Spleen (tissue), 11 donors: ENCODE data around the gene HTATSF1. TPM values are rescaled to one million over a fixed set of nuclear protein-coding genes. Genes with fewer than 3 reads are reported as not detected.

Source experiments
- DNase-seq: peaks from one replicate; pipeline ENCODE4 v3.0.0-alpha.2; 2020
- H3K27ac ChIP-seq, 8 donors: fragments of 200-600 bp; sonication (generic) in 7 of 8; 1 replicate in 4 of 8; 2 replicates in 4 of 8; pipeline versions ENCODE4 v1.5.0 to v1.8.0; 2016 to 2021; ENCODE audit warnings: inconsistent platforms in 4 of 8, mild to moderate bottlenecking in 4 of 8, moderate library complexity in 1 of 8
- H3K27me3 ChIP-seq, 7 donors: fragments of 200-600 bp; sonication (generic) in 6 of 7; replicated peaks in 1 of 7; 1 replicate in 4 of 7; 2 replicates in 3 of 7; pipeline versions ENCODE4 v1.5.0 to v1.8.0; 2016 to 2021; ENCODE audit warnings: inconsistent platforms in 3 of 7, mild to moderate bottlenecking in 1 of 7
- H3K36me3 ChIP-seq, 6 donors: fragments of 200-600 bp; sonication (generic) in 5 of 6; 1 replicate in 4 of 6; 2 replicates in 2 of 6; pipeline versions ENCODE4 v1.5.0 to v1.8.0; 2016 to 2021; ENCODE audit warnings: inconsistent platforms in 2 of 6
- H3K4me1 ChIP-seq, 6 donors: fragments of 200-600 bp; sonication (generic) in 5 of 6; 1 replicate in 3 of 6; 2 replicates in 3 of 6; pipeline versions ENCODE4 v1.5.0 to v1.8.0; 2016 to 2021; ENCODE audit warnings: inconsistent platforms in 3 of 6
- H3K4me3 ChIP-seq, 8 donors: fragments of 200-600 bp; sonication (generic) in 7 of 8; 1 replicate in 4 of 8; 2 replicates in 4 of 8; pipeline versions ENCODE4 v1.5.0 to v1.8.0; 2016 to 2021; ENCODE audit warnings: inconsistent platforms in 4 of 8, mild to moderate bottlenecking in 4 of 8, moderate library complexity in 2 of 8
- H3K9me3 ChIP-seq, 8 donors: fragments of 200-600 bp; sonication (generic) in 7 of 8; 1 replicate in 4 of 8; 2 replicates in 4 of 8; pipeline versions ENCODE4 v1.5.0 to v1.8.0; 2016 to 2021; ENCODE audit warnings: inconsistent platforms in 4 of 8
- POLR2A ChIP-seq, 3 donors: fragments of 450-650 bp; IDR thresholded peaks; one replicate each; pipeline ENCODE4 v1.5.1; 2017; ENCODE audit warnings: antibody characterized with exemption in 3 of 3, mild to moderate bottlenecking in 1 of 3
- POLR2AphosphoS5 ChIP-seq, 3 donors: sonication (generic); formaldehyde crosslinking; IDR thresholded peaks; one replicate each; pipeline ENCODE4 v1.5.1; 2017; ENCODE audit warnings: antibody characterized with exemption in 3 of 3
- WGBS, 5 donors: extraction: QIAGEN DNeasy Blood & Tissue Kit in 3 of 5; methylation state at CpG; one replicate each; pipeline versions ENCODE4 v1.1.5 to v1.1.7; 2013 to 2018; 5-methylcytosine and 5-hydroxymethylcytosine counted together
- intact Hi-C: fragments of 100-400 bp; cut with DNase I; formaldehyde crosslinking; loops from one replicate; pipeline ENCODE4 v1.15.0; 2023; ENCODE audit warnings: low total_unique reads
- microRNA-seq, 3 donors: library from miRNA; unstranded; fragments of <30 nt; microRNA quantifications; one replicate each; pipeline versions ENCODE4 to v1.1.0, GENCODE V29; 2019 to 2020
- polyA plus RNA-seq, 3 donors: library from polyadenylated mRNA; stranded (reverse); fragments of 200-250 nt; gene quantifications; one replicate each; pipeline ENCODE4 v1.2.1, GENCODE V29; 2013
- small RNA-seq, 4 donors: library from RNA; depleted of rRNA; stranded (forward); fragments of <200 nt; gene quantifications; one replicate each; pipeline ENCODE3, GENCODE V24; 2016
- total RNA-seq, 7 donors: library from RNA; depleted of rRNA in 3 of 7; stranded (reverse); fragments of >200 nt in 3 of 7; fragmentation: NEBNext Ultra II Directional in 4 of 7; extraction: Animal tissue kit (Norgen Biotek cat#: 25700) in 4 of 7; gene quantifications; one replicate each; pipeline versions ENCODE4 v1.1.0 to v1.2.1, GENCODE V29; 2016 to 2021
- TF ChIP-seq, protein P1 (sequence below), 11 experiments: fragments of 200-600 bp in 7 of 11; fragments of 450-650 bp in 4 of 11; sonication (generic) in 4 of 11; IDR thresholded peaks in 8 of 11; conservative IDR thresholded peaks in 3 of 11; 1 replicate in 7 of 11; 2 replicates in 4 of 11; pipeline versions ENCODE4 v1.4.0 to v1.8.0; 2016 to 2021; ENCODE audit warnings: antibody characterized with exemption in 11 of 11, inconsistent platforms in 4 of 11, mild to moderate bottlenecking in 1 of 11
- donor health status: healthy with polysubstance abuse.
- donor health status: DM: no; HTN: no; CAD: no; lungs with moderate emphysema.
- donor health status: DM: no; HTN: no; CAD: no.
- donor health status: Bipolar disorder and iron deficiency.
- donor health status: healthy.
- donor health status: DM: no; HTN: no; CAD: no.
- donor health status: DM: yes; HTN: yes; CAD: no.

Gene HTATSF1
- total and polyA plus RNA-seq, 10 donors, result 15.8 to 40.5 (median 25.5) TPM

DNA sequence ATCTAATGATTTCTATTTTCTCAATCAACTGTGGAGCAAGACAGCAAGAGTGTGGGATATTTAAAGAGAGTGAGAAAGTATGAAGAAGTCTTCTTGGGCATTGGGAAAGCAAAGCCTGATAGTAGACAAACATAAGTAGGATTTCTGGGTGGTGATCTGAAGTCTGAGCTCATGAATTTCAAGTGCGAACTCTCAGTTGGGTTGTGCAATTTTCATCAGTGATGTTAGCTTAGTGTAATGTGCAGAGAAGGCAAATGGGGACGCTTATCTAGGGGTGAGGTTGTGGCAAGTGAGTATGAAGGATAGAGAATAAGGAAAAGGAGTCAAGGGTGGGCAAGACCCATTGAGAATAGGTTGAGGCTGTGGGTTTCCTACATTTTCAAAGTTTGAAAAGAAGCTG lies 58.3 kb downstream of the HTATSF1 start:
- no peak overlapping the region for H3K27ac ChIP-seq
- DNase-seq, result no peak
- 64 to 89% (median 84%) methylated on average over 2 of the region's 2 CpGs for WGBS, 5 donors
- peaks cover 0 to 7% (median 0%) of the 10 kb centered on the region in 7 donors for H3K27me3 ChIP-seq
- H3K4me1 ChIP-seq, result no peaks in the 10 kb centered on the region
- no peaks in the 10 kb centered on the region for H3K36me3 ChIP-seq
- intact Hi-C loops, result no loop called here
- TF ChIP-seq POLR2AphosphoS5 (IDR thresholded peaks at IDR 0.05) (no peak), POLR2A (IDR thresholded peaks at IDR 0.05) (no peak)
- TF ChIP-seq, protein P1, sequence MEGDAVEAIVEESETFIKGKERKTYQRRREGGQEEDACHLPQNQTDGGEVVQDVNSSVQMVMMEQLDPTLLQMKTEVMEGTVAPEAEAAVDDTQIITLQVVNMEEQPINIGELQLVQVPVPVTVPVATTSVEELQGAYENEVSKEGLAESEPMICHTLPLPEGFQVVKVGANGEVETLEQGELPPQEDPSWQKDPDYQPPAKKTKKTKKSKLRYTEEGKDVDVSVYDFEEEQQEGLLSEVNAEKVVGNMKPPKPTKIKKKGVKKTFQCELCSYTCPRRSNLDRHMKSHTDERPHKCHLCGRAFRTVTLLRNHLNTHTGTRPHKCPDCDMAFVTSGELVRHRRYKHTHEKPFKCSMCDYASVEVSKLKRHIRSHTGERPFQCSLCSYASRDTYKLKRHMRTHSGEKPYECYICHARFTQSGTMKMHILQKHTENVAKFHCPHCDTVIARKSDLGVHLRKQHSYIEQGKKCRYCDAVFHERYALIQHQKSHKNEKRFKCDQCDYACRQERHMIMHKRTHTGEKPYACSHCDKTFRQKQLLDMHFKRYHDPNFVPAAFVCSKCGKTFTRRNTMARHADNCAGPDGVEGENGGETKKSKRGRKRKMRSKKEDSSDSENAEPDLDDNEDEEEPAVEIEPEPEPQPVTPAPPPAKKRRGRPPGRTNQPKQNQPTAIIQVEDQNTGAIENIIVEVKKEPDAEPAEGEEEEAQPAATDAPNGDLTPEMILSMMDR (IDR thresholded peaks at IDR 0.05 in 8 of 11, conservative IDR thresholded peaks at IDR 0.05 in 3 of 11), result no peak
- H3K9me3 ChIP-seq, result no peaks in the 10 kb centered on the region
- no peak overlapping the region for H3K4me3 ChIP-seq

Small RNA genes lying within 50 kb of the gene (microRNA-seq; reads per million reads assigned to microRNA genes)
- 0 reads per million in 3 donors for gene MIR934

Small RNA genes lying within 50 kb of the gene (small RNA-seq; reads per million reads assigned to genes)
- 0 reads per million in 4 donors for gene MIR934

Other genes with a start within 250 kb of the HTATSF1 start
- 10 to 100 TPM; 11.3 to 17.6 (median 13.1) TPM for gene MAP7D3, start 246.2 kb upstream of the HTATSF1 start, total RNA-seq
- gene MAP7D3, start 246.2 kb upstream of the HTATSF1 start, polyA plus RNA-seq, result 10 to 100 TPM in 1 of 3 donors, 1 to 10 TPM in 2; 7.4 to 10.2 (median 8.7) TPM
- gene ADGRG4, start 196.6 kb upstream of the HTATSF1 start, total RNA-seq, result under 1 TPM in 4 of 7 donors, not detected in 3; 0.03 to 0.09 (median 0.04) TPM
- under 1 TPM in 1 of 3 donors, not detected in 2; under 0.01 TPM for gene ADGRG4, start 196.6 kb upstream of the HTATSF1 start, polyA plus RNA-seq
- gene BRS3, start 9.6 kb upstream of the HTATSF1 start, total RNA-seq, result not detected
- gene BRS3, start 9.6 kb upstream of the HTATSF1 start, polyA plus RNA-seq, result not detected
- gene VGLL1, start 34.6 kb downstream of the HTATSF1 start, total RNA-seq, result not detected
- gene VGLL1, start 34.6 kb downstream of the HTATSF1 start, polyA plus RNA-seq, result not detected
- gene CD40LG, start 150.6 kb downstream of the HTATSF1 start, total RNA-seq, result 1 to 10 TPM; 1.5 to 8.7 (median 4.3) TPM
- 1 to 10 TPM; 1.3 to 2.2 (median 1.8) TPM for gene CD40LG, start 150.6 kb downstream of the HTATSF1 start, polyA plus RNA-seq